NCI-H2227 (cell line): ENCODE measurements around the gene LYPD4.

Source experiments
- DNase-seq: peaks from one replicate; lab custom pipeline; 2025; ENCODE audit not compliant: unreplicated experiment; lab: John Stamatoyannopoulos, UW

LYPD4 gene

GRCh38 chr19:41853344-41853743, 8.9 kb upstream of the LYPD4 start:
- DNase-seq = no peak

GRCh38 chr19:41851456-41851855, 7.0 kb upstream of the LYPD4 start:
- no peak for DNase-seq

- DNase-seq = no peak
Measured at GRCh38 chr19:41850381-41850780, 5.9 kb upstream of the LYPD4 start.

GRCh38 chr19:41849067-41849466, 4.6 kb upstream of the LYPD4 start:
- DNase-seq = no peak

DNA sequence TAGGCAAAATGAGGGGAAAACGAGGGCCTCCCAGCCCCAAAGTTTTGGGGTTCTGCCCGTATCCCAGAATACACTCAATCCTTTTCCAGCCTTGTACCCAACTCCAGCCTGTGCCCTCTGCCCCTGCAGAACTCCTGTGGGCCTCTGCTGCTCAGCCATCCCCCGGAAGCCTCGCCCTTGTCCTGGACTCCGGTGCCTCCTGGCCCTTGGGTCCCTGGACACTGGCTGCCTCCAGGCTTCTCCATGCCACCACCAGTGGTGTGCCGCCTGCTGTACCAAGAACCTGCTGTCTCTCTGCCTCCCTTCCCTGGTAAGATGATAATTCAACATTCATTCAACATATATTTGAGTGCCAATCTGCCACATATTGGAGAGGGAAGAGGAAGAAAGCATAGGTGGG, 4.2 kb upstream of the LYPD4 start:
- no peak for DNase-seq

GRCh38 chr19:41847351-41848105, 3.0 kb upstream of the LYPD4 start:
- DNase-seq = no peak

DNA sequence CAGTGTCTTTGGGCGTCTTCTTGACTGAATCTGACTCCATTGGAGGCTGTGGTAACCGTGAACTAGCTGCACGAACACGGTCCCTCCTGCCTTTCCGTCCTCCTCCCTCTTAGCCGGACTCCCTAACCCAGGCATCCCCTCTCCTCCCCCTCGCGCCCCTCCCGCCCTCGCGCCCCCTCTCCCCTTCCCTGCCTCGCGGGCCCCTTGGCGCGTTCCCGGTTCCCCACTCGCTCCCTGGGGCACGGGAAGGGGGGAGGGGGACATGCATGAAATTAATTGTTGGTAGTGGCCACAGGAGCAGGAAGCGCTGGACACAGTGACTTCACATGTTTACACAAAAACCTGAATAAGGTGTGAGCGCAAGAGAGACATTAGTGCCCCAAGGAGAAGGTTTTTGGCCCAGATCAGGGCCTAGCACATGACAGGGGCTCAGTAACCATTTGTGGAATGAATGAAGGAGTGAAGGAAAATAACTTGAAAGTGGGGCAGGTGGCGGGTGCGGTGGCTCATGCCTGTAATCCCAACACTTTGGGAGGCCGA, 638 bp upstream of the LYPD4 start:
- no peak for DNase-seq

DNA sequence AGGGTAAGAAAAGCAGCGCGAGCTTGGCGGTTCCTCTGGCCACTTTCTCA, 343 bp upstream of the LYPD4 start, which contains the start of gene DMRTC2:
Gene DMRTC2 (plus strand): TSS at position 42 of the 50 bp plus-strand sequence. CDS start 2,387 bp downstream, outside the sequence.
- no peak for DNase-seq

- DNase-seq = no peak
Measured at GRCh38 chr19:41843371-41843770, 1.1 kb downstream of the LYPD4 start.

DNA sequence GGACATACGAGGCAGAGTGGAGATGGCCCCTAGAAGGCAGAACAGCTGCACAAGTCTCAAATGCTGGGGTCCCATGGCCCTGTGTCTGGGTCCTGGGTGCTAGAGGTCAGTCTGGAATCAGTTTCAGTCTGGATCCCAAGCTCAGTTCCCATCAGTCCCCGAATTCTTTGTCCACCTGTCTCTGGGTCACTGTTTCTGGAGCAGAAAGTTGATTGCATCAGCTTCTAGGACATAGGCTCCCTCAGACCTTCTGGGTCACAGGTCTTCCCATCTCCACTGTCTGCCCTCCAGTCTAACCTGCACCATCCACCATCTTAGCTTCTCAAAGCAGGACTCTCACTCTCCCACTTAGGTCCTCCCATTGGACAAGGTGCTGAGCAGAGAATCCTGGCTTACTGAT, 5.3 kb downstream of the LYPD4 start:
- DNase-seq = no peak

DNA sequence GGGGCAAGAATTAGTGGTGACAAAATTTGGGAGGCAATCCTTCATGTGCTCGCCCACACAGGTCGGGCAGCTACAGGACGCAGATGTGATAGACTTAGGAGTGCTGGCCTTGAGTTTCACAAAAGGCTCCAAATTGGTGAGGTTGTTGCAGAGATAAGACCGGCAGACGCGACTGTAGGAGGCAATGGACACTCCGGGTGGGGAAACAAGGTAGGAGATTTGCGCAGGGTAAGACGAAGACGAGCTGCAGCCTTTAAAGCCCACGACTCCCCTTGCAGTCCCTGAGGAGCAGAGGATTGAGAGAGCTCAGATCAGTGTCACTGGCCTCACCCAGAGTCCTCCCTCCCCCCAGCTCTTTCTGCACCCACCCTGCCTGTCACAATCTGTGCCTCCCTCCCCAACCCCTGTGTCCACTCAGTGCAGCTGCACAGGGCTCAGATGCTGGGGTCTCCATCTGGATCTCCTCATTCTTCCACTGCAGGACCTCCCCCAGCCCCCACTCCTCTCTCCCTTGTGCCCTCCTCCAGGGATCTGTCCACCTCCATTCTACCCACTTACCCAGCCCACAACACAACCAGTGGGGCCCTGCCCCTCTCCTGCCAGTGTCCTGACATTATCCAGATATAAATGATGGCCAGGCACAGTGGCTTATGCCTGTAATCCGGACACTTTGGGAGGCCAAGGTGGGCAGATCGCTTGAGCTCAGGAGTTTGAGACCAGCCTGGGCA, 6.3 kb downstream of the LYPD4 start:
- no peak for DNase-seq

DNA sequence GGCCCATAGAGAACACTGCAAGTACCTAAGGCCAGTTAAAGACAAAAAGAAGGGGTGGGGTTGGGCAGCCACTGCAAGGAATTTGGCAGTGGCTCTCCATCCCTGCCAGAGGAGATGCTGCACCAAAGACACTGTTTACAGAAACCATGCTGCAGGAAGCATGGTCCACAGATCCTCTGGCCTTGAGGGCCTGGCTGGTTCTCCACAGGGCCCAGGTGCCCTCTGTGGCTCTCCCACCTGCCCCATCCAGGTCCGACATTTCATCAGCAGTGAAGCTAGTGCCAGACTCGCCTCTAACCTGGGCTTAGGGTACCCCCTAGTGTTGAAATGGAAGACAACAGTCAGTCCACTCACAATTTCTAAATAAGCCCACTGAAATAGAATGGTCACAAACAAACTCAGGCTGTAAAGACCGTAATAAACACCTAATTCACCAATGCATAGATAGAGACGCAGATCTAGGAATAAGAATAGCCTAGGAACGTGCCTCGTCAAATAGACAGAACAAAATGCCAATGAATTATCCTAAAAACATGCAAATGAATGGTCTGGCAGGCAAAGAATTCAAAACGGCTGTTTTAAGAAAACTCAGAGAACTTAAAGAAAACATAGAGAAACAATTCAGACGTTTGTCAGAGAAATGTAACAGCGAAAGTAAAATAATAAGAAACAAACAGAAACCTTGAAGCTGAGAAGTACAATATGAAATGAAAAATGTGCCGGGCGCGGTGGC, 23.3 kb downstream of the LYPD4 start:
- DNase-seq = peak; percentile 85

DNA sequence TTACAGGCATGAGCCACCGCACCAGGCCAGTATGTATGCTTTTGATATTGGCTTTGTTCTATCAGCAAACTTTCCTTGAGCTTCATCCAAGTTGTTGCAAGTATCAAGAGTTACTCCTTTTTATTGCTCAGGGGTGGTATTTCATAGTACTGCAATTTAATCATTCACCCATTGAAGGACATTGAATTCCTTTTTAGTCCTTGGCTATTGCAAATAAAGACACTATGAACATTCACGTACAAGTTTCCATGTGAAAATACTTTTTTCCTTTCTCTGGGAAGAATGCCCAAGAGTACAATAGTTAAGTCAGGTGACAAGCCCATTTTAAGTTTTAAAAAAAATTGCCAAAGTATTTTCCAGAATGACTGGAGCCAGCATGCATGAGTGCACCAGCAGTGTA, 27.7 kb downstream of the LYPD4 start:
- DNase-seq = no peak

GRCh38 chr19:41815301-41815700, 29.2 kb downstream of the LYPD4 start:
- DNase-seq = no peak

- no peak for DNase-seq
Measured at GRCh38 chr19:41813911-41814310, 30.6 kb downstream of the LYPD4 start.

GRCh38 chr19:41811981-41812380, 32.5 kb downstream of the LYPD4 start:
- no peak for DNase-seq

DNA sequence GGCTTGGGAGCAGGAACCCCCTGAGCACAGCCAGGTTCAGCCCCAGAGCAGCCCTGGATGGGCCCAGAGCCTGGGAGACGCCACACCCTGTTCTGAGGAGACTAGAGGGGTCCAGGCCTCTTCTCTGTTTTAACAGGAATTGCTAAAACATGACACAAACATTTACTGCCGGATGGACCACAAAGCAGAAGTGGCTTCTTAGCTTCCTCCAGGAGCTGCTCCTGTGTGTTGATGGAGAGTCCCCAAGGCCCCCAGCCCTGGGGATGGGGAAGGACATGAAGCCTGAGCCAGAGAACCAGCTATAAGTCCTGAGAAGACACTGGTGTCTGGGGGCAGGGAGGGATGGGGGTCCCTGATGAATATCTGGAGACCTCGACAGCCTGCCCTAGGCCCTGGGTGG, 33.4 kb downstream of the LYPD4 start:
- DNase-seq = no peak

DNA sequence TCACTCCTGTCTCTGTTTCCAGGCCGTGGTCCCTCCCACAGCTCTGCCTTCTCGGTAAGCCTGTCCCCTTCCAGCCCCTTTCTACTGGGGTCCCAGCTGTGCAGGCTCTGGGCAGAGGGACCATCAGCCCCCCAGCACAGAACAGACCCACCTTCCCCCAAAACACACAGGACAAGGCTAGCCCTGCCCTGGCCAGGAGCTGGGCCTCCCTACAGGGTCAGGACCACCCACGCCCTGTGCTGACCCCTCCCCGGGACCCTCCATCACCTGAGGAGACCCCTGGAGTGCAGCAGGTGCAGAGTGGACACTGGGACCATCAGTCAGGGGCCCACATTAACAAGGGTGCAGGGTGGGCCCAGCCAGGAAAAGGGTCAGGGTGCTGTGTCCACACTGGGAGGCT, 34.2 kb downstream of the LYPD4 start:
- no peak for DNase-seq

- no peak for DNase-seq
Measured at GRCh38 chr19:41808663-41809566, 35.6 kb downstream of the LYPD4 start.

GRCh38 chr19:41807176-41807575, 37.3 kb downstream of the LYPD4 start:
- DNase-seq = no peak

GRCh38 chr19:41804336-41804735, 40.1 kb downstream of the LYPD4 start:
- no peak for DNase-seq
